ENCODE data around the gene SOWAHC.

The SOWAHC gene

DNA sequence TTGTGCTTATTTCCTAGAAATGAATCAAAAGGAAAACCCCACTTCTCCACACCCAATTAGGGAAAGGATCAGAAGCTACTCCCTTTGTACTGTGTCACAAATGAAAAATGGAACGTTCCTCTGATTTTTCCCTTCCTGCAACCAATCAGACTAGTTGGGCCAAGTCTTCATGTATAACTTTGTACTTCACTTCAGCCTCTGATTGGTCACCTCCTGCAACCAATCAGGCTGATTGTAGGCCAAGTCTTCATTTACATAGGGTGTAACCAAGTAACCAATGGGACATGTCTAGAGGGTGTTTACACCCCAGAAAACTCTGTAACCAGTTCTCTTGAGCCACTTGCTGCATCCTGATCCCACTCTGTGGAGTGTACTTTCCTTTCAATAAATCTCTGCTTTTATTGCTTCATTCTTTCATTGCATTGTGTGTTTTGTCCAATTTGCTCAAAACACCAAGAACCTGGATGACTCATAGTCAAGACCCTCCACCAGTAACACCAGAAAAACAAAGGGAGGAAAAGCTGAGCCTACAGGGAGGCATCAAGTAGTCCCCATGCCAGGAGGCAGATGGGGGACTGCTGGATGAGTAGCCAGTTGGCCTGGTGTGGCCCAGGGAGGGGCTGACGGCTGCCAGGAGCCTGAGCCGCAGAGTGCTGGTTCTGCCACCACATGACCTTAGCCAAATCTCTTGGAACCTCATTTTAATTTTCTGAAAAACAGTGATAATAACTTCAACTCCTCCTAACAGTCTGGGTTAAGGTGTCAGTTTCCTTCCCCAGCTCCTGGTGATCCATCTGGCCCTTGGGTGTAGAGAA is 46.1 kb downstream of the SOWAHC start:
- no peak overlapping the region for H3K27ac ChIP-seq (ENCODE audit: low read depth, low read length)
- peaks cover 2% of the 10 kb centered on the region for H3K4me1 ChIP-seq (ENCODE audit: control insufficient read depth, insufficient read depth, low read length)
- H3K9ac ChIP-seq (ENCODE audit: low read length), result no peak overlapping the region
- H3K36me3 ChIP-seq (ENCODE audit: control insufficient read depth, insufficient read depth, low read length), result no peaks in the 10 kb centered on the region
- H3K4me3 ChIP-seq (ENCODE audit: low read length), result no peak overlapping the region
- H3K27me3 ChIP-seq (ENCODE audit: control insufficient read depth, insufficient read depth, low read length), result no peaks in the 10 kb centered on the region

DNA sequence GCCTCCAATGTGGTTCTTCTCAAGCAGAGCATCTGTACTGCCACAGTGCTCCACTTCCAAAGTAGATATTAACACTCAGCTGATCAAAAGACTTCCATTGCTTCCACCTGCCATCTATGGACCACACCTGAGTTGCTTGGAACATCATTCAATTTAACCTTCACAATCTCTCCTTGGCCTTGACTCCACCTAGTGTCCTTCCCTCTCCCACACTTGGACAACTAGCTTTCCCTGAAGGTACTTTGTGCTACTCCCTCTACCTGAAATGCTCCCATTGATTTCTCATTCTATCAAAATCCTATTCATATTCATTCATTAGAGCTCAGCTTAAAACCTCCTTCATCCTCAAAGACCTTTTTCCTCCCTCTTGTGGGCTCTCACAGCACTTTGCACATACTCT is 48.7 kb downstream of the SOWAHC start:
- Histone ChIP-seq H3K27ac (ENCODE audit: low read depth, low read length) (no peak overlapping the region), H3K36me3 (ENCODE audit: control insufficient read depth, insufficient read depth, low read length) (no peaks in the 10 kb centered on the region), H3K9ac (ENCODE audit: low read length) (no peak overlapping the region), H3K27me3 (ENCODE audit: control insufficient read depth, insufficient read depth, low read length) (no peaks in the 10 kb centered on the region), H3K4me3 (ENCODE audit: low read length) (no peak overlapping the region), H3K4me1 (ENCODE audit: control insufficient read depth, insufficient read depth, low read length) (peaks cover 2% of the 10 kb centered on the region)

DNA sequence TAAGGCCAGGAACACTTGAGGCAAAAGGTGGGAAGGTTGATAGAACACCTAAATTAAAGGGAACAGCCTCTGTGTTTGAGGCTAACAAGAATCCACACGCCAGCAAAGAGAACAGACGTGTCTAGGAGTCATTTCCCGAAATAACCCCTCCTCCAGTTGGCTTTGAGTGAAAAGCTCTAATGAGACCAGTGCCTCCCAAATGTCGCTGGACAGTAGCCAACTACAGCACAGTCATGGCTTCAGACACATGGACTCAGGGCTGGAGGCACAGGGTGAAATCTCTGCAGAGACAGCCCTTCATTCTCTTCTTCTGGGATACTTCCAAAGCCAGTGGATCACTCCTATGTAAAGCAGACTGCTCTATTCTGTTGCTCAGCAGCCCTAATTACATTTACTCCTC is 49.6 kb downstream of the SOWAHC start:
- H3K27ac ChIP-seq (ENCODE audit: low read depth, low read length), result peak overlapping the region; percentile 18
- H3K27me3 ChIP-seq (ENCODE audit: control insufficient read depth, insufficient read depth, low read length), result no peaks in the 10 kb centered on the region
- peaks cover 2% of the 10 kb centered on the region for H3K4me1 ChIP-seq (ENCODE audit: control insufficient read depth, insufficient read depth, low read length)
- no peak overlapping the region for H3K4me3 ChIP-seq (ENCODE audit: low read length)
- H3K36me3 ChIP-seq (ENCODE audit: control insufficient read depth, insufficient read depth, low read length), result no peaks in the 10 kb centered on the region
- H3K9ac ChIP-seq (ENCODE audit: low read length), result no peak overlapping the region

DNA sequence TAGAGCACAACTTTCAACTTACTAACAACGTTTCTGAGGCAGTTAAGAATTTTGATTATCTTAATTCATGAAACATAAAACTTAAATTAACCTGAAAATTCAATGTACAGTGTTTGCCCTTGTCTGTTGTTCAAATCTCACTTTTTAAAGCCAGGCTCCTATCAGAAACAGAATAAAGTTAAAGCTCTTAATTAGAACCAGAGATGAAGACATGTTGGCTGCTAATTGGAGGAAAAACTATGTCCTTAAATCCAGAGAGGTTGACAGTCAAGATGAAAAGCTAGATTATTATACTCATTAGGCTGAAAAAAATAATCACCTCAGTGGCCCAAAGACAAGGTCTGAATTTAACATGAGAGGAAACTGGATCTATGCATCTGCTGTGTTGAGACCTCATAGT is 52.3 kb downstream of the SOWAHC start:
- H3K4me1 ChIP-seq (ENCODE audit: control insufficient read depth, insufficient read depth, low read length), result peaks cover 2% of the 10 kb centered on the region
- no peaks in the 10 kb centered on the region for H3K27me3 ChIP-seq (ENCODE audit: control insufficient read depth, insufficient read depth, low read length)
- no peaks in the 10 kb centered on the region for H3K36me3 ChIP-seq (ENCODE audit: control insufficient read depth, insufficient read depth, low read length)
- no peak overlapping the region for H3K9ac ChIP-seq (ENCODE audit: low read length)
- no peak overlapping the region for H3K27ac ChIP-seq (ENCODE audit: low read depth, low read length)
- no peak overlapping the region for H3K4me3 ChIP-seq (ENCODE audit: low read length)

Data from rectal smooth muscle tissue (tissue), 1 donor.